Measurements from ENCODE around the gene SPTLC1. TPM values are rescaled to one million over a fixed set of nuclear protein-coding genes. Genes with fewer than 3 reads are reported as not detected.

SPTLC1 gene
- total and polyA plus RNA-seq, 3 donors from 2014 or later: 71.6 to 104 (median 77.1) TPM

DNA sequence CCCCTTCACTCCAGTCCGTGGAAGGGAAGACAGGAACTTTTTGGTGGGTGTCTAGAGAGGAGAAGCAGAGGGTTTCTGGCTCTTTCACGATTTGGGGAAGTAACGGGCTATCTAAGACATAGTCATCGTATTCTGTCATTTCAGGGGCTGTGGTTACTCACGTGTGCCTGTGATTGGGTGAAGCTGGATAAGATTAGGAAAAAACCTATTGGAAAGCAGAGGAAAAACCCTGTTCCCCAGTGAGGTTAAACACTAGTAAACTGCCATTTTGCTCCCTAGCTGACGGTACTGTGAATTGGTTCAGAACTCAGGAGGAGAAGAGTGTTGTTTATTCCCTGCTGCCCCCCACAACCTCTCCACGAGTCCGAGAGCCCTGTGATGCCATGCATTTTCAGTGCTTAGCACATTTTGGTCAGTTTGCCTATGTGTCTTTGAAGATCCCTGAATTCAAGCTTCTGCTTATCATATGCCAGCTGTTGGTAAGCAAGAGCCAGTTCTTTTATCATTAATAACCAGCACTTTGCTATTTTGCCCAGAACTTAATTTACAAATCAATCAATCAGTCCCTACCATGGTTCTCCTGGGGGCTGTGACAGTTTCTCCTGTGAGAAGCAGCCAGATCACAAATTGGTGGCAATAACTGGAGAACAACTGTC lies 120.1 kb downstream of the SPTLC1 start:
- intact Hi-C loops (cut with DNase I; ENCODE audit: low total_unique reads): no loop called here
- Histone ChIP-seq H3K4me3 (no peak overlapping the region), H3K9me3 (no peaks in the 10 kb centered on the region), H3K4me1 (no peaks in the 10 kb centered on the region), H3K27ac (no peak overlapping the region), H3K36me3 (ENCODE audit: low read depth, missing control alignments) (no peaks in the 10 kb centered on the region), H3K27me3 (no peaks in the 10 kb centered on the region)
- WGBS, 2 donors: 49 to 52% methylated on average over 8 of the region's 8 CpGs
- no peak for TF ChIP-seq POLR2A (IDR thresholded peaks at IDR 0.05)
- TF ChIP-seq, protein P1, sequence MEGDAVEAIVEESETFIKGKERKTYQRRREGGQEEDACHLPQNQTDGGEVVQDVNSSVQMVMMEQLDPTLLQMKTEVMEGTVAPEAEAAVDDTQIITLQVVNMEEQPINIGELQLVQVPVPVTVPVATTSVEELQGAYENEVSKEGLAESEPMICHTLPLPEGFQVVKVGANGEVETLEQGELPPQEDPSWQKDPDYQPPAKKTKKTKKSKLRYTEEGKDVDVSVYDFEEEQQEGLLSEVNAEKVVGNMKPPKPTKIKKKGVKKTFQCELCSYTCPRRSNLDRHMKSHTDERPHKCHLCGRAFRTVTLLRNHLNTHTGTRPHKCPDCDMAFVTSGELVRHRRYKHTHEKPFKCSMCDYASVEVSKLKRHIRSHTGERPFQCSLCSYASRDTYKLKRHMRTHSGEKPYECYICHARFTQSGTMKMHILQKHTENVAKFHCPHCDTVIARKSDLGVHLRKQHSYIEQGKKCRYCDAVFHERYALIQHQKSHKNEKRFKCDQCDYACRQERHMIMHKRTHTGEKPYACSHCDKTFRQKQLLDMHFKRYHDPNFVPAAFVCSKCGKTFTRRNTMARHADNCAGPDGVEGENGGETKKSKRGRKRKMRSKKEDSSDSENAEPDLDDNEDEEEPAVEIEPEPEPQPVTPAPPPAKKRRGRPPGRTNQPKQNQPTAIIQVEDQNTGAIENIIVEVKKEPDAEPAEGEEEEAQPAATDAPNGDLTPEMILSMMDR (IDR thresholded peaks at IDR 0.05): no peak
- no peak for DNase-seq

DNA sequence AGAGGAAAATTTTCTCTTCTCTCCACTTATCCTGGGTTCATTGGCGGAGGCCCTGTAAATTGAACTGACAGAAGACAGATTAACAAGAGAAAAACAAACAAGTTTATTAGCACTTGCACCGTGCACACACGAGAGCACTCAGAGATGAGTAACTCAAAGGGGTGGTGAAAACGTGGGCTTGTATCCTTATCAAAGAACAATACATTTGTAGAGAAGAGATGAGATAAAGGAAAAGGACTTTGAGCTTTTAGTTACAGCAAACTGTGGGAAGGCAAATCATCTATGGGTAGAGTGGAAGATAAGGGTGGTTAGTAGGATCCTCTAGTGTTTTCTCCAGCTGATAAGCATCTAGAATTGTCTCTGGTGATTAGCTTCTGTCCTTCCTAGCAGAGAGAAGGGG lies 120.8 kb downstream of the SPTLC1 start:
- no peaks in the 10 kb centered on the region for H3K9me3 ChIP-seq
- intact Hi-C loops (cut with DNase I; ENCODE audit: low total_unique reads): no loop called here
- no peaks in the 10 kb centered on the region for H3K27me3 ChIP-seq
- TF ChIP-seq, protein P1 (IDR thresholded peaks at IDR 0.05): no peak
- no peak for TF ChIP-seq POLR2A (IDR thresholded peaks at IDR 0.05)
- 31 to 40% methylated on average over 4 of the region's 4 CpGs for WGBS, 2 donors
- no peak for DNase-seq
- no peak overlapping the region for H3K4me3 ChIP-seq
- H3K27ac ChIP-seq: no peak overlapping the region
- H3K36me3 ChIP-seq (ENCODE audit: low read depth, missing control alignments): no peaks in the 10 kb centered on the region
- H3K4me1 ChIP-seq: no peaks in the 10 kb centered on the region

DNA sequence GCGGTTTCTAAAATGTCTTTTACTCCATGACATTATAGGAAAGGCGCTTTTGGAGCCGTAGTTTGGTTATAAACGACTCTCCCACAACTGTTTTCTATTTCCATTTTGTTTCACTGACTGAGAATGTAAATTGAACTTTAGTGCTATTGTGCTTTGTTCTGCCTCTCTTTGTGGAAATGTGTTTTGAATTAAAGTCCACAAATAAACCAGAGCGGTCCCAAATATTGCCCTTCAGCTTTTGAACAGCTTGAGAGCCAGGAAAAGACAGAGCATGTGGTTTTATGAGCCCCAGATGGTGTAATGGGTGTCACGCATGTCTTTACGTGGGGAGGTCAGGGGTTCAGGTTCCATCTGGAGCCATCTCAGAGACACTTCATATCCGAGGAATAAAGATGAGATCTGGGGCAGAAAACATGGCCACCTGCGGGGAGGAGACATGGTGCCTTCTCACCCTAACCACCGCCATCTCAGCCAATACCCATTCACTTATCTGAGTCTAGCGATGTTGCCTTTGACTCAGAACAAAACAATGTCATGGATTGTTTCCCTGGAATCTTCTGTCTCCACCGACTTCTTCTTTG lies 122.7 kb downstream of the SPTLC1 start:
- whole genome bisulfite sequencing, 2 donors: 64 to 69% methylated on average over 12 of the region's 12 CpGs
- no peaks in the 10 kb centered on the region for H3K4me1 ChIP-seq
- no peak for DNase-seq
- no peaks in the 10 kb centered on the region for H3K9me3 ChIP-seq
- TF ChIP-seq POLR2A (IDR thresholded peaks at IDR 0.05): no peak
- TF ChIP-seq, protein P1 (IDR thresholded peaks at IDR 0.05): no peak
- H3K27ac ChIP-seq: no peak overlapping the region
- H3K27me3 ChIP-seq: no peaks in the 10 kb centered on the region
- H3K36me3 ChIP-seq (ENCODE audit: low read depth, missing control alignments): no peaks in the 10 kb centered on the region
- H3K4me3 ChIP-seq: no peak overlapping the region
- intact Hi-C loops (cut with DNase I; ENCODE audit: low total_unique reads): no loop called here

DNA sequence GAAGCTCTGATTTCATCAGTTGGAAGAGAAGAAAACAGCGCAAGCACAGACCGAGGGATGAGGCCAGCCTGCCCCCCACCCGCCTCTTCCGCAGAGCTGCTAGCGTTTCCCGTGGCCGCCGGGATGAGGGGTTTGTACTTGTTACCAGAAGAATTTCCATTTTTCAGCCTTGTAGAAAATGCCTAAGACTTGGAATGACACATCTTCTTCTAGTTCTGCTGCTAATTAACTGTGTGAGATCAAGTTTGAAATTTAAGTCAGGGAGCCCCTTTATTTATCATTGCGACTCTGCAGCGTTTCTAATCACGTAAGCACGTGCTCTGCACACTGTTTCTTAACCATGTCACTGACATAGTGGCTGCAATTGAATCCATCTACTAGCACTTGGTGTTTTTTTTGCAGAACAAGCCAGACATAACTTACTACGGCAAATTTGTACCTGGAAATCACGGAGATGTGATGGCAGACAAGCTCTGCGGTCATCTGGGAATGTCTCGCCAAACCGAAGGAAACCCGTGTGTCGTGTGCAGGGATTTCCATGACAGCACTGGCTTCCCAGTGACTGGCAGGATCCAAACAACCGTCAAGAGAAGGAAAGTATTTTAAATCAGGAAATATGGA lies 123.4 kb downstream of the SPTLC1 start:
- 54 to 55% methylated on average over 20 of the region's 20 CpGs for WGBS, 2 donors
- no peak overlapping the region for H3K27ac ChIP-seq
- DNase-seq: no peak

More for the DNA sequence above, 123.4 kb downstream of the SPTLC1 start:
- intact Hi-C loops (cut with DNase I; ENCODE audit: low total_unique reads): no loop called here
- peak overlapping the region in 1 of 2 donors; percentile 11 for H3K4me3 ChIP-seq
- no peaks in the 10 kb centered on the region for H3K4me1 ChIP-seq
- H3K9me3 ChIP-seq: no peaks in the 10 kb centered on the region
- no peak for TF ChIP-seq POLR2A (IDR thresholded peaks at IDR 0.05)
- TF ChIP-seq, protein P1 (IDR thresholded peaks at IDR 0.05): no peak
- no peaks in the 10 kb centered on the region for H3K27me3 ChIP-seq
- H3K36me3 ChIP-seq (ENCODE audit: low read depth, missing control alignments): no peaks in the 10 kb centered on the region

Data from testis (tissue), 3 donors.